ENCODE data around the gene ATXN7L3.

GRCh38 chr17:44232061-44232460 lies 32.4 kb upstream of the ATXN7L3 start:
- TF ChIP-seq CTCF (IDR thresholded peaks at IDR 0.05) (no peak), POLR2A (IDR thresholded peaks at IDR 0.05) (no peak), POLR2AphosphoS5 (IDR thresholded peaks at IDR 0.05) (no peak)
